Dermis microvascular lymphatic vessel endothelial cell (primary cell): ENCODE data around the gene LYRM2. TPM values are rescaled to one million over a fixed set of nuclear protein-coding genes. Genes with fewer than 3 reads are reported as not detected.

Source experiments
- DNase-seq, 2 donors: peaks; one replicate each; pipeline versions ENCODE4 v3.0.0 to v3.0.0-alpha.2; 2010; ENCODE audit warnings: low read depth in 2 of 2
- total RNA-seq: library from RNA; depleted of rRNA; stranded (reverse); fragments of >200 nt; gene quantifications from 2 replicates; pipeline ENCODE4 v1.2.1, GENCODE V29; 2014

LYRM2 gene
- total RNA-seq: 12.9 and 13.4 TPM in 2 replicates

- DNase-seq: peak; percentile 82 to 93
Measured at GRCh38 chr6:89638320-89639195, at the start of gene LYRM2. TSS of gene LYRM2 (minus strand) at chr6:89638747. CDS start at chr6:89638716, 31 bp downstream.

- DNase-seq: no peak
Measured at GRCh38 chr6:89688328-89688727, 49.8 kb upstream of the LYRM2 start.

GRCh38 chr6:89685311-89685710 lies 46.8 kb upstream of the LYRM2 start:
- no peak for DNase-seq

- DNase-seq: no peak
Measured at GRCh38 chr6:89682991-89683390, 44.4 kb upstream of the LYRM2 start.

- no peak for DNase-seq
Measured at GRCh38 chr6:89681983-89682564, 43.5 kb upstream of the LYRM2 start.

- DNase-seq: no peak
Measured at GRCh38 chr6:89680551-89680950, 42.0 kb upstream of the LYRM2 start.

GRCh38 chr6:89680150-89680549 lies 41.6 kb upstream of the LYRM2 start:
- DNase-seq: peak; percentile 18 to 57

- no peak for DNase-seq
Measured at GRCh38 chr6:89679215-89680120, 40.9 kb upstream of the LYRM2 start.

GRCh38 chr6:89678531-89678930 lies 40.0 kb upstream of the LYRM2 start:
- no peak for DNase-seq

- DNase-seq: no peak
Measured at GRCh38 chr6:89675949-89676748, 37.6 kb upstream of the LYRM2 start.

- DNase-seq: no peak
Measured at GRCh38 chr6:89670935-89671565, 32.5 kb upstream of the LYRM2 start.

GRCh38 chr6:89669002-89669401 lies 30.5 kb upstream of the LYRM2 start:
- DNase-seq: no peak

- no peak for DNase-seq
Measured at GRCh38 chr6:89667872-89668556, 29.5 kb upstream of the LYRM2 start.

GRCh38 chr6:89662659-89663223 lies 24.2 kb upstream of the LYRM2 start:
- no peak for DNase-seq

GRCh38 chr6:89661559-89661958 lies 23.0 kb upstream of the LYRM2 start:
- DNase-seq: no peak

GRCh38 chr6:89660981-89661380 lies 22.4 kb upstream of the LYRM2 start:
- DNase-seq: no peak

GRCh38 chr6:89657445-89658158 lies 19.1 kb upstream of the LYRM2 start:
- no peak for DNase-seq

- DNase-seq: no peak
Measured at GRCh38 chr6:89655122-89655521, 16.6 kb upstream of the LYRM2 start.

GRCh38 chr6:89650579-89650978 lies 12.0 kb upstream of the LYRM2 start:
- DNase-seq: no peak
